Neural cell (in vitro differentiated cells): ENCODE measurements around the gene KRT14.
"Not testable (repeated sequence)": the region's sequence is repeated elsewhere in the genome, so short reads cannot be mapped to it uniquely, and the experiment has no call there.

Experiments
- EP300 ChIP-seq: fragments of 450-650 bp; conservative IDR thresholded peaks from 2 replicates; pipeline ENCODE4 v1.6.1; 2014; ENCODE audit warnings: antibody characterized with exemption, mild to moderate bottlenecking, moderate library complexity; ENCODE audit not compliant: poor library complexity, severe bottlenecking
- EZH2 ChIP-seq: fragments of 200-600, 300-800 bp; shearing (Covaris generic), sonication (generic); IDR thresholded peaks from 2 replicates; pipeline ENCODE4 v1.6.1; 2014; ENCODE audit warnings: antibody characterized with exemption, low read length, borderline replicate concordance, mild to moderate bottlenecking; ENCODE audit not compliant: insufficient read depth, poor library complexity, severe bottlenecking
- POLR2AphosphoS5 ChIP-seq: IDR thresholded peaks from 2 replicates; pipeline ENCODE4 v1.6.1; 2012
- RAD21 ChIP-seq: fragments of 450-650 bp; conservative IDR thresholded peaks from 2 replicates; pipeline ENCODE4 v1.6.1; 2014; ENCODE audit warnings: antibody characterized with exemption, mild to moderate bottlenecking, moderate library complexity
- TAF1 ChIP-seq: IDR thresholded peaks from 2 replicates; pipeline ENCODE4 v1.6.1; 2012; ENCODE audit warnings: low read depth
- TF ChIP-seq, protein P1 (sequence below): fragments of 450-650 bp; IDR thresholded peaks from 2 replicates; pipeline ENCODE4 v1.5.1; 2014; ENCODE audit warnings: antibody characterized with exemption, mild to moderate bottlenecking, moderate library complexity; ENCODE audit not compliant: poor library complexity, severe bottlenecking

DNA sequence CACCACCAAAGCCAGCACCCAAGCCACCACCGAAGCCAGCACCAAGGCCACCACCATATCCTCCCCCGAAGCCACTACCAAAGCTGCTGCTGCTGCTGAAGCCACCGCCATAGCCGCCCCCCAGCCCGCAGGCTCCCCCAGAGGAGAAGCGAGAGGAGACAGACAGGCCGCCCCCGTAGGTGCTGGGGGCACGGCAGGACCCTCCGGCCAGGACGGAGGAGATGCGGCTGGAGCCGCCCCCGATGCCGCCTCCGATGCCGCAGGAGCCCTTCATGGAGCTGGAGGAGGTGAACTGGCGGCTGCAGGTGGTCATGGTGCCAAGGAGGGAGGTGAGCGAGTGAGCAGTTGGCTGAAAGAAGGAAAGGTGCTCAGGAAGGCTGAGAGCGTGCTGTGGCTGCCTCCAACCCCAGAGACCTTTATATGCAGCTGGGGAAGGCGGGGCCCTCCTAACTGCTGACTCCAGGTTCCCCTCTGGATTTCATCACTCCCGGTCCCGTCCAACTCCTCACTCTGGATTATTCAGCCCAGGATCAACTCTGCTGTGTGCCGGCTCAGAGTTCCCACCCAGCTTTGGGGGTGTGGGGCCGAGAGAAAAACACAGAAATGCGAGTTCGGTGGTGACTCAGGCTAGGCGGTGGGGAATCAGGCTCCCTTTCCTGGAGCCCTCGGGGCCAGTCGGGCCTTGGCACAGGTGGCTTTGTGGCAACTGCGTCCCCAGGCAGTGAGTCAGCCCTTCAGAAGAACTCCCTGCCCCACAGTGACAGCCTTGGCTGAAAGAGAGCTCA lies 25.9 kb upstream of the KRT14 start, which contains the start of gene KRT16:
- TF ChIP-seq, protein P1, sequence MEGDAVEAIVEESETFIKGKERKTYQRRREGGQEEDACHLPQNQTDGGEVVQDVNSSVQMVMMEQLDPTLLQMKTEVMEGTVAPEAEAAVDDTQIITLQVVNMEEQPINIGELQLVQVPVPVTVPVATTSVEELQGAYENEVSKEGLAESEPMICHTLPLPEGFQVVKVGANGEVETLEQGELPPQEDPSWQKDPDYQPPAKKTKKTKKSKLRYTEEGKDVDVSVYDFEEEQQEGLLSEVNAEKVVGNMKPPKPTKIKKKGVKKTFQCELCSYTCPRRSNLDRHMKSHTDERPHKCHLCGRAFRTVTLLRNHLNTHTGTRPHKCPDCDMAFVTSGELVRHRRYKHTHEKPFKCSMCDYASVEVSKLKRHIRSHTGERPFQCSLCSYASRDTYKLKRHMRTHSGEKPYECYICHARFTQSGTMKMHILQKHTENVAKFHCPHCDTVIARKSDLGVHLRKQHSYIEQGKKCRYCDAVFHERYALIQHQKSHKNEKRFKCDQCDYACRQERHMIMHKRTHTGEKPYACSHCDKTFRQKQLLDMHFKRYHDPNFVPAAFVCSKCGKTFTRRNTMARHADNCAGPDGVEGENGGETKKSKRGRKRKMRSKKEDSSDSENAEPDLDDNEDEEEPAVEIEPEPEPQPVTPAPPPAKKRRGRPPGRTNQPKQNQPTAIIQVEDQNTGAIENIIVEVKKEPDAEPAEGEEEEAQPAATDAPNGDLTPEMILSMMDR = not testable (repeated sequence)
- TF ChIP-seq EP300, EZH2, POLR2AphosphoS5, TAF1, RAD21: not testable (repeated sequence)
